Measurements from ENCODE around the gene ATE1. TPM values are rescaled to one million over a fixed set of nuclear protein-coding genes. Genes with fewer than 3 reads are reported as not detected.
"Not testable (repeated sequence)": the region's sequence is repeated elsewhere in the genome, so short reads cannot be mapped to it uniquely, and the experiment has no call there.

Gene ATE1
- total and polyA plus RNA-seq, 8 donors, result 24.5 to 35.4 (median 31.9) TPM

GRCh38 chr10:121828045-121828444 lies 99.8 kb downstream of the ATE1 start:
- ATAC-seq, result no peak

GRCh38 chr10:121826773-121827172 lies 101.1 kb downstream of the ATE1 start:
- intact Hi-C loops (cut with DNase I); DNase-seq; H3K4me1 ChIP-seq; H3K4me3 ChIP-seq; H3K27ac ChIP-seq; ATAC-seq; H3K27me3 ChIP-seq; H3K9me3 ChIP-seq: not testable (repeated sequence)
- peaks cover 0 to 16% of the 10 kb centered on the region in 2 donors for H3K36me3 ChIP-seq

More at GRCh38 chr10:121828045-121828444, 99.8 kb downstream of the ATE1 start:
- Histone ChIP-seq H3K36me3 (peaks cover 0 to 16% of the 10 kb centered on the region in 2 donors), H3K9me3 (no peaks in the 10 kb centered on the region), H3K4me3 (no peak overlapping the region), H3K4me1 (no peaks in the 10 kb centered on the region), H3K27ac (no peak overlapping the region), H3K27me3 (no peaks in the 10 kb centered on the region)
- intact Hi-C loops (cut with DNase I), result no loop called here
- TF ChIP-seq CTCF (IDR thresholded peaks at IDR 0.05), result no peak
- DNase-seq, result no peak

- TF ChIP-seq CTCF (IDR thresholded peaks at IDR 0.05), result peak; percentile 47 to 67
- peak; percentile 73 for ATAC-seq
- Histone ChIP-seq H3K27ac (no peak overlapping the region), H3K9me3 (no peaks in the 10 kb centered on the region), H3K4me3 (no peak overlapping the region), H3K36me3 (peaks cover 0 to 16% of the 10 kb centered on the region in 2 donors), H3K4me1 (no peaks in the 10 kb centered on the region), H3K27me3 (no peaks in the 10 kb centered on the region)
- intact Hi-C loops (cut with DNase I), result no loop called here
- DNase-seq, result peak in 1 of 4 donors; percentile 16
Measured at GRCh38 chr10:121823993-121824463, 103.8 kb downstream of the ATE1 start.

DNA sequence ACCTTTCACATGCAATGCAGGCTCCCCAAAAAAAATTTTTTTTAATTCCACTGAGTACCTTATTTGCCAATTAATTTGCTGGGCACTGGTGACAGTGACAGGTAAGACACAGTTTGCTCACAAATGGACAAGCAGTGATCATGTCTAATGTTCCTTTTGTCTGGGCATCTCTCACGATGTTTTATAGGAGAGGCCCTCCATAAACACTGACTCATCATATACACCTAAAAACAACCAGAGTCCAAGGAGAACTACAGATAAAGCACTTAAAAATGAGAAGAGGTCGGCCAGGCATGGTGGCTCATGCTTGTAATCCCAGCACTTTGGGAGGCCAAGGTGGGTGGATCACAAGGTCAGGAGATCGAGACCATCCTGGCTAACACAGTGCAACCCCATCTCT lies 105.1 kb downstream of the ATE1 start:
- Histone ChIP-seq H3K27me3 (no peaks in the 10 kb centered on the region), H3K27ac (no peak overlapping the region), H3K4me1 (no peaks in the 10 kb centered on the region), H3K9me3 (no peaks in the 10 kb centered on the region), H3K4me3 (no peak overlapping the region), H3K36me3 (peaks cover 0 to 6% of the 10 kb centered on the region in 2 donors)
- no peak for TF ChIP-seq CTCF (IDR thresholded peaks at IDR 0.05)
- ATAC-seq (no peak), DNase-seq (no peak)
- intact Hi-C loops (cut with DNase I), result no loop called here

- Histone ChIP-seq H3K36me3 (peaks cover 0 to 3% of the 10 kb centered on the region in 2 donors), H3K4me3 (no peak overlapping the region), H3K9me3 (no peaks in the 10 kb centered on the region), H3K27me3 (no peaks in the 10 kb centered on the region), H3K4me1 (no peaks in the 10 kb centered on the region), H3K27ac (no peak overlapping the region)
- DNase-seq, result no peak
- ATAC-seq, result no peak
- intact Hi-C loops (cut with DNase I), result no loop called here
- no peak for TF ChIP-seq CTCF (IDR thresholded peaks at IDR 0.05)
Measured at GRCh38 chr10:121822180-121822579, 105.7 kb downstream of the ATE1 start.

- intact Hi-C loops (cut with DNase I), result no loop called here
- H3K27me3 ChIP-seq, result no peaks in the 10 kb centered on the region
- no peak for TF ChIP-seq CTCF (IDR thresholded peaks at IDR 0.05)
- DNase-seq, result no peak
- no peak overlapping the region for H3K4me3 ChIP-seq
- no peak overlapping the region for H3K27ac ChIP-seq
- no peaks in the 10 kb centered on the region for H3K36me3 ChIP-seq
- no peaks in the 10 kb centered on the region for H3K4me1 ChIP-seq
- H3K9me3 ChIP-seq, result no peaks in the 10 kb centered on the region
- no peak for ATAC-seq
Measured at GRCh38 chr10:121819049-121819448, 108.8 kb downstream of the ATE1 start.

All from left lung (tissue), 10 donors.